GM19438 (cell line): Measurements from ENCODE around the gene MRPL27.
A peak's percentile ranks its signal among the peaks of the same experiment; 100 is the strongest.
"Not testable (repeated sequence)": the region's sequence is repeated elsewhere in the genome, so short reads cannot be mapped to it uniquely, and the experiment has no call there.

Experiments used
- ATAC-seq: cut with Tn5 transposase; IDR thresholded peaks from one replicate; pipeline ENCODE4 v1.9.1; 2021; ENCODE audit warnings: low read depth; ENCODE audit not compliant: unreplicated experiment

MRPL27 gene

DNA sequence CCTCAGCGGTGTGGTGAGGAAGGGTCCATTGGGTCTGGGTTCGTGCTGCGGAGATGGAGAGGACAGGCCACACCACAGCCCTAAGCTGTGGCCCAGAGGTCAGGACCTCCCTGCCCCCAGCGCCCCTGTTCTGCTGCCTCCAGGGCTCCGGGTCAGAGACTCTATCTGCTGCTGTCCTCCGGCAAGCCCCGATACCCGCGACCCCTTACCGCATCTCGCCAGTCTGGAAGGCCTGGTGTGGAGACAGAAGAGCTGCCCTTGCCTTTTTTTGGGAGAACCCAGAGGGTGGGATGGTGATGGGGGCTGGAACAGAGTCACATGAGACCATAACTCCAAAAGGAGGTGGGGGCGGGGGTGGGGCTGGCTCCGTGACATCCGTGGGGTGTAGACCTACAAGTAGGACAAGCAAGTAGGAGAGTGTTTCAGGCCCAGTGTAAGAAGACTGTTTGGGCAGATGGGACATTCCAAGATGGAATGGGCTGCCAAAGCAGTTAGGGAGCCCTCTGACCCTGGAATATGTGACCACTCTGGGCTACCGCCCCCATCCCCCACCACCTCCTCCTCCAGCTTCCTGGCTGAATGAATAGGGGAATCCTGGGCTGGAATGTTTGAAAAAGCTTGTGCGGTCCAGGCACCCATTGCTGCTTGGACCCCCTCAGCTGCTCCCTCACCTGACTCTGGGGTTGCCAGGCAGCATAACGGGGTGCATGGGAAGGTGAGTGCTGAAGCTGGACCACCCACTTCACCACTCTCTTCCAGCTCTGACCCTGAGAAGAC is 25.7 kb downstream of the MRPL27 start:
- no peak for ATAC-seq

DNA sequence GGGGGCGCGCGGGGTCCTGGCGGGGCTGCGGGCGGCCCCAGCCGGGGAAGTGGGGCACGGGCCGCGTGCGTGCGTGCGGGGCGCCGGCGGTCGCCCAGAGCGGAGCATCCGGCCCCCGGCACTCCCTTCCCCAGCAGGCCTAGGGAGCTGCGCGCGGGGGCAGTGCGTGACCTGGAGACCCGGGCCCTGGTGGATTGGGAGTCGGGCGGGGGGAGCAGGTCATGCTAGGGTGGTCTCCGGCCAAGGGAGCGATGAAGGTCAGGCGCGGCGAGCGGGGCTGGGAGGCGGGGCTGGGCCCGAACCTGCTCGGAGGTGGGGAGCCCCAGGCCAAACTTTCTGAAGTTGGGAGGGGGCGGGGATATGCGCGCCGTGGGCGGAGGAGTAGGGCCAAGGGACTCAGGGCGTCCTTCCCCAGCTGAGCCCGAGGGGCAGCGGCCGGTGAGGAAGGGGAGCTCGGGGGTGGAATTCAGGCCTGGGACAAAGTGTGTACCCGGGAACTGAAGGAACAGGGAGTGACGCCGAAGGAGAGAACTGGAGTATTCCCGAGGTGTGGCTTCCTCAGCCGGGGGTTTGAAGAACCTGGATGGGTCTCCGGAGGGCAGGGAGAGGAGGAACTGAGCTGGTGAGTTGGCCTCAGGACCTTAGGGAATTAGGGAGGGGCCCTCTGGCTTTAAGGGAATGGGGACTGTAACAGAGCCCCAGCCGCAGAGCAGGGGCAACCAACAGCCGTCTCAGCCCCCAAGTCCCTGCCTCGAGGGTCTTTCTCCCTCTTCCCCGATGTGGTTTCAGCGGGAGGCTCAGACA is 26.5 kb downstream of the MRPL27 start:
- peak; percentile 52 for ATAC-seq

DNA sequence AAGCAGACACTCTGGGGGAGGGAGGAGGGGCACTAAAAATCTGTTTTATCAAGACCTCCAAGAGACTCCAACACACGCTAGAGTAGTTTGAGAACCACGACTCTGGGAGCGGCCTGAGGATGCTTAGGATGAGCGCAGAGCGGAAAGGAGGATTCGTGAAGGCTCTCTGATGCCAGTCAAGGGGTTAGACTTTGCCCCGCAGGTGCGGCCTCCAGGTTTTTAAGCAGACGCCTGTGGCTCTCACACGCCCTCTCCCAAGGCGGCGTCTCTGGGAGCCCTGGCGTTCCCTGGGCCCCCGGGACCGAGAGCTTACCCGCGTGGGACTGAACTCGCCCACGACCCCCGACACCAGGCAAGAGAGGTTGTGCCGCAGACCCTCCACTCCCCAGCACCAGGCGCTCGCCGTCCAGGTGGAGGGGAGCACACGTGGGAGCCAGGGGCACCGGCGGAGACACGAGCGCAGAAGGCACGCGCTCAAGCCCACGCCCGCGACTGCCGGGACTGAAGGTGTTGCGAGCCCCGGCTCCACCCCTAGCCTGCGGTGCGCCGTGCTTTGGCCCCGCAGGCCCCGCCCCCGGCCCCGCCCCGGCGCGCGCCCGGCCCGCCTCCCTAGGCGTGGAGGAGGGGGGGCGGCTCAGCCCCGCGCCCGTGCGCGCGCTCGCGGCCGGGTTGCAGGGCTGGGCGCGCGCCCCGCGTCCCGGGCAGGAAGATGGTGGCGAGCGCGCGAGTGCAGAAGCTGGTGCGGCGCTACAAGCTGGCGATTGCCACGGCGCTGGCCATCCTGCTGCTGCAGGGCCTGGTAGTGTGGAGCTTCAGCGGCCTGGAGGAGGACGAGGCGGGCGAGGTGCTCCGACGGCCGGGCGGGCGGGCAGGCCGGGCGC is 27.3 kb downstream of the MRPL27 start, which contains the start of gene XYLT2:
Gene XYLT2, plus strand, starts transcription at position 695 of the 881 bp plus-strand sequence. Its CDS starts 15 bp downstream, at position 710.
- ATAC-seq: peak; percentile 75

- no peak for ATAC-seq
Measured at GRCh38 chr17:50344731-50345365, 28.1 kb downstream of the MRPL27 start.

DNA sequence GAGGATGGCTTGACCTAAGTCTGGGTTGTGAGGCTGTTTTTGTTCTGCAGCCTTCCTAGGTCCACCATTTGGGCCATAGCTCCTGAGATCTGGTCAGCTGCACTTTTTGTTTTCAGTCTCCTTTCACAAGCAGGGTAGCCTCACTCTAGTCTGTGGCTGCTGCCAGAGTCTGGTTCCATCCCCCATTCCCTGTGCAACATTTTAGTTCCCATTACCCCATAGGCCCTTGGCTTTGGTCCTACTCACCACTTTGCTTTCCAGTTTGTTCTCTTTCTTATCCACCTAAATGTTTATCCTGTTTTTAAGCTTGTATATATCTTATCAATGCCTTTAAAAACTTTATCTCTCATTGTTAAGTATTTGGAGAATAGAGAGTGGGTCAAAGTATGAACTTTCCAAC is 33.6 kb downstream of the MRPL27 start:
- ATAC-seq: no peak

DNA sequence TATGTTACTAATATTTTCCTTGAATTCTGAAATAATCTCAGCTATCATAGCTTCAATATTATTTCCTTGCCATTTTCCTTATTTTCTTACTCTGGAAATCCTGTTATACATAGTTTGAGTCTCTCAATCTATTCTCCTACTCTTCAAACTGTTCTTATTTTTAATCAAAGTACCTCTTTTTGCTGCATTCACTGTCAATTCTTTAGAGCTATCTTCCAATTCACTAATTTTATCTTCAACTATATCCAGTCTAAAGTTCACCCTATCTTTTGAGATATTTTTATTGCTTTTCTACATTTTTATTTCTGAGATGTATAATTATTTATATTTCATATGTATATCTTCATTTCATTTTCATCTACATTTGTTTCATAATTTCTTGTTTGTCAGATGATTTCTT is 34.3 kb downstream of the MRPL27 start:
- ATAC-seq: no peak

GRCh38 chr17:50337956-50338355 is 35.0 kb downstream of the MRPL27 start:
- ATAC-seq: no peak

DNA sequence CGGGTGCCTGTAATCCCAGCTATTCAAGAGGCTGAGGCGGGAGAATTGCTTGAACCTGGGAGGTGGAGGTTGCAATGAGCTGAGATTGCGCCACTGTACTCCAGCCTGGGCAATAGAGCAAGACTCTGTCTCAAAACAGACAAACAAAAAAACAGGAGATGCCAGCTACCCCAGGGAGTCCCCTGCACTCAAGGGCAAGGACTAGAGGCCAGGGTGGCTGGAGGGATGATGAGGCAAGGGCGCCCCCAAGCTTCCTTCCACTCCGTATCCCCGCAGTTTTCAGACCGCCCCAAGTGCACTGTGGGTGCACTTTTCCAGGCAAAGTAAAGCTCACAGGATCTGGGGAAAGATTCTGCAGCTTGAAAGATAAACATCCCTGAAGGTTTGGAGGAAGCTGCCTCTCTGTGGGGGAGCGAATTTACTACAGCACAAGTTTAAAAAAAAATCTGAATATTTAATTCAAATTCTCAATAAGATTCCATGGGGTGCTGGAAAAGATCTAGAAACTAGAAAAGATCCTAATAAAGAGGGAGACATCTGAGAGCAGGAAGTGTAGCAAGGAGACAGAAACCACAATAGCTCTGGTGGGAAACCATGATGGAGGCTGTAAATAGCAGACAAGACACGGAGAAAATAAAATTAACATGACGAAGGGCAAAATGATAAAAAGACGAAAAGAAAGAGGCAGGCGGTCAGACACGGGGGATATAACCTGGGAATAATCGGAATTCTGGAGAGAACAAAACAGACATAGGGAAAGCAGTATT is 39.5 kb downstream of the MRPL27 start:
- not testable (repeated sequence) for ATAC-seq

GRCh38 chr17:50332196-50332595 is 40.8 kb downstream of the MRPL27 start:
- no peak for ATAC-seq

GRCh38 chr17:50331085-50331791 is 41.7 kb downstream of the MRPL27 start:
- ATAC-seq: no peak

DNA sequence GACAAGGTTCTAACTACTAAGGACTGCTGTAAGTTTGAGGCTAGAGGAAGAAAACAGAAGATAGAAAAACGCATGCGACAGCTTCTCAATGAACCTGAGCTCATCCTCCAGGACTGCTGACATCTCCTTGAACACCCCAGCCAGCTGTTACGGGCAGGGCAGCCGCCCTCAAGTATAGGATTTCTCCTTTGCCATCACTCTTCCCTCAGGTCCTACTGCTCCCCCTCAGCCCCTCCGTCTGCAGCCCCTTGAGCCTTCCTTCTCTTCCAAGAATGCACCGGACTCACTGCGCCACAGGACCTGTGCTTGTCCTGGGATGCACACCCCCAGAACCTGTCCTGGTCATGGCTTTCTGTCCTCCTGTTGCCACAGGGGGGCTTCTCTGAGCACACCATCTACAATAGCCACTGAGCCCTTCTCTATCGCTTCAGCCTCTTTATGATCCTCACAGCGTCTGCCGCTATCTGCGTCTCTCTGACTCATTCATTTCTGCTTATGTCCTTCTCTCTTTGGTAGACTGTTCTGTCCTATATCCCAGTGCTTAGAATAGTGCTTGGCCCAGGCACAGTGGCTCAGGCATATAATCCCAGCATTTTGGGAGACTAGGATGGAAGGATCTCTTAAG is 42.7 kb downstream of the MRPL27 start:
- no peak for ATAC-seq

DNA sequence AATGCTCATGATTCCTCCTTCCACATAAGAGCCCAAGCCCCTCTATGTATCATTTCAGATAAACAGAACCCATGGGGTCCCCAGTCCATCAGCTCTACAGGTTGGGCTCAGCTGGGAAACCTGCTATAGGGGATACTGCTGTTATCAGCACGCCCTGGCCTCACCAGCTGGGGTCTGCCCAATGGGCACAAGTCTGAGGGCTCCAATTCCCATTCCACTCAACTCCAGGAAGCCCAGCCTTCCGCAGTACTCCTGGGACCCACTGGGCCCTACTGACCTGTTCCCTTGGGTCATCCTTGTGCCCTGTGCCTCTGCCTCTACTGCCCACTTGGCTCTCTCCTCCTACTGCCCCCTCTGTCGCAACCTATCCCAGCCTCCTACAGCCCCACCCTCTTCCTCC is 43.3 kb downstream of the MRPL27 start:
- ATAC-seq: no peak

DNA sequence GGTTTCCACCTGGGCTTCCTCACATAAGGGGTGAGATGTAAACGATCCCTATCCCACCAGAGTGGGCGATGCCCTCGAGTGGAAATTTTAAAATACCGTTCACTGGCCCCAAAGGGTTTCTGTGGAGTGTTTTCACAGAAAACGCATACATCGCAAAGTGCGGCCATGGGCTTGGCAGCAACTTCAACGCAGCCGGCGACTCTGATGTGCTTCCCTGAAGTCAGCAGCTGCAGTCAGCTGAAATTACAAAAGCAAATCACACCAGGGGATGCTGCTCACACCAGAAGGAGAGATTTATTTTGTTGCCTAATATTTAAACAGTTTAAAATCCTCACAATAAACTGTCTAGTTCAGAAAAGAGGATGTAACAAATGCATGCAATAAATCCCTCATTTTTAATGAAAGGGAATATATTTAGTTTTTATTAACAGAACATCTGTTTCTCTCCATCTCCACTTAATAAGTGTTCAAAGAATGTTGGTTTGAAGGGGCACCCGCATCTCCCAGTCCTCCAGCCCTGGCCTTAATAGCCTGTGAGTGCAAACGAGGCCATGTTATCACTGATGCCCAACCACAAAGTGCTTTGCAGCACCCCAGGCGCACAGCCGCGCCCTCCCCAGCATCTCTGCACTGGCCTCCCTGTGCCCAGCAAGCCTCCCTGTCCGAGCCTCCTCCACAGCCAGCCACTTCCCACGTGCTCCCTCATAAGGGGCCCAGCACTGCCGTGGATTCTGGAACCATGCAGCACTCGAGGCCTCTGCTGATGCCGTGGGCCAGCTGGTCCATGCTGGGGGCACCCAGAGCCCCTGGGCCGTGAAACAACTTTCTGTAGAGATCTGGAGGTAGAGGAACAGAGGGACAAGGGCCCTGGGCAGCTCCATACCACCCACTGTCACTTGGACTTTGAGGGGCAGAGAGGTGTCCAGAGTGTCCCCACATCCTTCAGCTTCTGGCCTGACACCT is 44.3 kb downstream of the MRPL27 start:
- no peak for ATAC-seq

DNA sequence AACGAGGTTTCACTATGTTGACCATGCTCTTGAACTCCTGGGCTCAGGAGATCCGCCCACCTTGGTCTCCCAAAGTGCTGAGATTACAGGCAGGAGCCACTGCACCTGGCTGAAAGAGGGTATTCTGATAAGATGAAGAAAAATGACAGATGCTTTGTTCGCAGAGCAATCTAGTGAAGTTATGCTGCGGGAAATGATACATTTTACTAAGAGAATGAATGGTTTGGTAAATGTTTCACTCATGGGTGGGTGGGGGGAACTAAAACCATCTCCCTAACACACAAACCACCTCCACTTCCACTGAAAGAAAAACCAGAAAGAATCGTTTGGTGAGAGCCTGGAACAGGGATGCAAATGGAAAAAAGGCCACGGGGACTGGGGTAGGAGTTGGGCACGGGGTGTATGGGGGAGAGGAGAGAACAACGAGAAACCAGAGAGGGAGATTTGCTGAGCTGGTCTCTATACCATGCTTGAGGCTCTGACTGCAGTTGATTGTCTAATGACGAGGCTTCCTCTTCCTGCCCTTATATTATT is 46.1 kb downstream of the MRPL27 start:
- no peak for ATAC-seq

GRCh38 chr17:50325906-50326305 is 47.1 kb downstream of the MRPL27 start:
- ATAC-seq: no peak

DNA sequence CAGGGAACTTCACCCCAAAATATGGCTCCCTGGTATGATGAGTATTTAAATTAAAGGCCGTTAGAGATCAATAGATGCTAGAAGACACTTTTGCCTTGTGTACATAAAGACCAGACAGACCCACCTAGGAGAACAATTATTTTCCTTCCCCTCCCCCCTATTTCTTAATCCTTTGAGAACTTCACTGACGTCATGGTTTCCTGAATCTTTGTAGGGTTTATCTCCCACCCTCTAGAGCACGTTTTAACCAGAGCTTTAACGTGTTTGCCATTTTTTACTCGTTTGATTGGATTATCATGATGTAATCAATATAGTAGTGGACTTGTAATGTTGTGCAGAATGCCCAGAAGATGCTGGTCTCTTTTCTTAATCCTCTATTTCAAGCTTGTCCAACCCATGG is 49.9 kb downstream of the MRPL27 start:
- ATAC-seq: no peak

DNA sequence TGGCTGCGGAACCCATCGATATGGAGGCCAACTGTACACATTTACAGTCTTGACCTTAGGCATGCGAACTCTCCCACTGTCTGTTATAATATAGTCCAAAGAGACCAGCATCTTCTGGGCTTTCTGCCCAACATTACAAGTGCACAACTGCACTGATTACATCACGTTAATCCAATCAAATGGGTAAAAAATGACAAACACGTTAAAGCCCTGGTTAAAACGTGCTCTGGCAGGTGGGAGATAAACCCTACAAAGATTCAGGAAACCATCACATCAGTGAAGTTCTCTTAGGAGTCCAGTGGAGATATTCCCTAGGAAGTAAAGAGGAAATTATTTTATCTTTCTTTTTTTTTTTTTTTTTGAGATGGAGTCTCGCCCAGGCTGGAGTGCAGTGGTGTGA is 50.7 kb downstream of the MRPL27 start:
- no peak for ATAC-seq
